SK-N-MC (cell line): ENCODE data around the gene THAP3.

Experiments used
- EZH2 ChIP-seq: fragments of 200-600 bp; sonication (generic); IDR thresholded peaks from one replicate; pipeline ENCODE4 v1.6.1; 2017; ENCODE audit warnings: antibody characterized with exemption
- POLR2AphosphoS5 ChIP-seq: IDR thresholded peaks from 2 replicates; pipeline ENCODE4 v1.6.1; 2012; ENCODE audit warnings: mild to moderate bottlenecking, low read depth, low read length, borderline replicate concordance

DNA sequence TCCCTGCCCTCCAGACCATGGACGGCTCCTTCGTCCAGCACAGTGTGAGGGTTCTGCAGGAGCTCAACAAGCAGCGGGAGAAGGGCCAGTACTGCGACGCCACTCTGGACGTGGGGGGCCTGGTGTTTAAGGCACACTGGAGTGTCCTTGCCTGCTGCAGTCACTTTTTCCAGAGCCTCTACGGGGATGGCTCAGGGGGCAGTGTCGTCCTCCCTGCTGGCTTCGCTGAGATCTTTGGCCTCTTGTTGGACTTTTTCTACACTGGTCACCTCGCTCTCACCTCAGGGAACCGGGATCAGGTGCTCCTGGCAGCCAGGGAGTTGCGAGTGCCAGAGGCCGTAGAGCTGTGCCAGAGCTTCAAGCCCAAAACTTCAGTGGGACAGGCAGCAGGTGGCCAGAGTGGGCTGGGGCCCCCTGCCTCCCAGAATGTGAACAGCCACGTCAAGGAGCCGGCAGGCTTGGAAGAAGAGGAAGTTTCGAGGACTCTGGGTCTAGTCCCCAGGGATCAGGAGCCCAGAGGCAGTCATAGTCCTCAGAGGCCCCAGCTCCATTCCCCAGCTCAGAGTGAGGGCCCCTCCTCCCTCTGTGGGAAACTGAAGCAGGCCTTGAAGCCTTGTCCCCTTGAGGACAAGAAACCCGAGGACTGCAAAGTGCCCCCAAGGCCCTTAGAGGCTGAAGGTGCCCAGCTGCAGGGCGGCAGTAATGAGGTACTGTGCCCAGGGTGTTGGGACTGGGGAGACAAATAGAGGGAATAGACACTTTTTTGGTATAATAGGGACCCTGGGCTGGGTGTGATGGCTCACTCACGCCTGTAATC is 43.9 kb upstream of the THAP3 start:
- TF ChIP-seq EZH2 (no peak), POLR2AphosphoS5 (0 out of 2 replicates have a peak, but pooled peaks have one; percentile 18)
